DMS53 treated with DMSO at 0.1 percent for 48 hours (cell line): ENCODE measurements around the gene PPP1R14B.
A peak's percentile ranks its signal among the peaks of the same experiment; 100 is the strongest.

Experiments
- DNase-seq: peaks from one replicate; lab custom pipeline; 2025; ENCODE audit not compliant: unreplicated experiment; lab: John Stamatoyannopoulos, UW

PPP1R14B gene

DNA sequence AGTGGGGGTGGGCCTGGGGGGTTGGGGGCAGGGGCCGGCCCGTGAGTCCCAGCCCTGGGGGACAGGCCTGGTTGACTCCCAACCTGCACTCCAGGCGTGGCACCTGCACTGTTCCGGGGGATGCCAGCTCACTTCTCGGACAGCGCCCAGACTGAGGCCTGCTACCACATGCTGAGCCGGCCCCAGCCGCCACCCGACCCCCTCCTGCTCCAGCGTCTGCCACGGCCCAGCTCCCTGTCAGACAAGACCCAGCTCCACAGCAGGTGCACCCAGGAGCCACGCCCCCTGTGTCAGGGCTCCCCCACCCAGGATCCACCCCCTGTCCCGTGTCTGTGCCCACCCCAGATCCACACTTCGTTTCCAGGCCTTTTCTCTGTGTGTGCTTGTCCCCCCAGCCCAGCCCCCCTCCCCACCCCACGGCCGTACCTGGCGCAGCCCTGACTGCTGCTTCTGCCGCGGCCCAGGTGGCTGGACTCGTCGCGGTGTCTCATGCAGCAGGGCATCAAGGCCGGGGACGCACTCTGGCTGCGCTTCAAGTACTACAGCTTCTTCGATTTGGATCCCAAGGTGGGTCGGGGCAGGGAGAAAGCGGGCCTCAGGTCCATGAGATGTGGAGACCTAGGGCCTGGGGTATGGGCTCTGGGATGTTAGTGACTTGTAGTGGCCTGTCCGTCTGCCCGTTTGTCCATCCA is 35.4 kb downstream of the PPP1R14B start:
- no peak for DNase-seq

DNA sequence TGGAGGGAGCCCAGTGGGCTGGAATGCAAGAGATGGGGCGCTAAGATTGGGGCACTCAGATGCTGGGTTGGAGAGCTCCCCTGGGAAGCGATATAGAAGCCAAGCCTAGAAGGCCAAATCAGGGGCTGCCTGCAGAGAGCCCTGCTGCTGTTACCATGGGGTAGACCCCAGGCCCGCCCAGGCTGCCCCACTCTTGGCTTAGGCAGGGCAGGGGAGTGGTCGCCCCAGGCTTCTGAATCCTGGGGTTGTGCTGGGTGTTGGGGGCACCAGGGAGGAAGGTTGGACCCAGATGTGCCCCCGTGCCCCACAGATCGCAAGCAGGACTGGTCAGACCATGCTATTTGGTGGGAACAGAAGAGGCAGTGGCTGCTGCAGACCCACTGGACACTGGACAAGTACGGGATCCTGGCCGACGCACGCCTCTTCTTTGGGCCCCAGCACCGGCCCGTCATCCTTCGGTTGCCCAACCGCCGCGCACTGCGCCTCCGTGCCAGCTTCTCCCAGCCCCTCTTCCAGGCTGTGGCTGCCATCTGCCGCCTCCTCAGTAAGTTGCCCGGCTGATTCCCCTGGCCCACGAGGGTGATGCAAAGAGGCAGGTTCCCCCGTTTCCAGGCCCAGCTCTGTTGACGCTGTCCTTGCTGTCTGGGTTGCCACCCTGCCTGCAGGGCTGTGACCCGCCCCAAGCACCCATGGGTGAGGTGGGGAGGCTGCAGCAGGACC is 36.3 kb downstream of the PPP1R14B start:
- DNase-seq = no peak

DNA sequence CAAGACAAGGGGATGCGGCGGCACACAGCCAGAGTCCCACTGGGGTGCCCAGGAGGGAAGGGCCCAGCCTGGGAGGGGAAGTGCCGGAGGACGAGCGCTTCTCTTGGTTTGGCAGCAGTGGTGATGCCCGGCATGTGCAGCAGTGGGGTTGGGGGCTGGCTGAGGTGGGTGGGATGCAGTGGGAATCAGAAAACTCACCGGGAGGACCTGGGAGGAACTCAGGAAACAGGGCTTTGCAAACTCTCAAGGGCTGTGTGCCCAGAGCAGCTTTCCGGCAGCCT is 37.2 kb downstream of the PPP1R14B start:
- no peak for DNase-seq

GRCh38 chr11:64208796-64209562 is 37.8 kb downstream of the PPP1R14B start:
- no peak for DNase-seq

GRCh38 chr11:64208086-64208795 is 38.5 kb downstream of the PPP1R14B start:
- no peak for DNase-seq

- no peak for DNase-seq
Measured at GRCh38 chr11:64207256-64208085, 39.3 kb downstream of the PPP1R14B start.

DNA sequence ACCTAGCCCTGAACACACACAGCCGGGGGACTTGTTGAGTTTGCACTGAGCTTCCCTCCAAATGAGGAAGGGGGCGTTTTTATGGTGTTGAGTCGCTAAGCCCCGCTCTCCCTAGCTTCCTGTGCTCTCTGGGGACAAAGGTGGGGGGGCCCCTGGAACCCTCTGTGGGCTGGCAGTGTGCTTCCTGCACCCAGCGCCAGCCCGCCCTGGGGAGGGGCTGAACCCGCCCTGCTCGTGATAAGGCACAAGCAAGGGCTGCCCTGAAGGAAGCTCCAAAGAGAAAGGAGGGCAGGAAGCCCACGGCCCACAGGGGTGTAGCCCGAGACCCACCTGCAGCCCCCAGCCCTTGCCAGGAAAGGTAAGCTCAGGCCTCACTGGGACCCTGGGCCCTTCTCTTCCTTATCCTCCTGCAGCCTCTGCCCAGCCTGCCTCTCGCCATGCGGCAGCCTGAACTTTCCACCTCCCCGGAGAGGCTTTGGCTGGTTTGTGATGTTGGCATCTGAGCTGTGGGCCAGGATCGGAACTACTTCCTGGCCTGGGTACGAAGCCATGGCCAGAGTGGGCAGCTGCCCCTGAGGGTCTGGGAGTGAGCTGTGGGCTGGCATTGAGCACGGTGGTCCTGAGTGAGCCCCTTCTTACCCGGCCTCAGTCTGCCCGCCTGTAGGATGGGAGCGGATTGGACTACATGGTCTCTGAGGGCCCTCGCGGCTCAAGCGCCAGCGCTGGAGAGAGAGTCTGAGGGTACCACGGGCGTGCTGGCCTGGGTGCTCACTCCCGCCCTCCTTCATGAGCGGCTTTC is 40.1 kb downstream of the PPP1R14B start, which contains the start of gene FERMT3:
Gene FERMT3 (plus strand): TSS at position 265 of the 799 bp plus-strand sequence. CDS start 644 bp downstream, outside the sequence.
- no peak for DNase-seq

- DNase-seq = peak; percentile 66
Measured at GRCh38 chr11:64204464-64204989, 42.2 kb downstream of the PPP1R14B start.

DNA sequence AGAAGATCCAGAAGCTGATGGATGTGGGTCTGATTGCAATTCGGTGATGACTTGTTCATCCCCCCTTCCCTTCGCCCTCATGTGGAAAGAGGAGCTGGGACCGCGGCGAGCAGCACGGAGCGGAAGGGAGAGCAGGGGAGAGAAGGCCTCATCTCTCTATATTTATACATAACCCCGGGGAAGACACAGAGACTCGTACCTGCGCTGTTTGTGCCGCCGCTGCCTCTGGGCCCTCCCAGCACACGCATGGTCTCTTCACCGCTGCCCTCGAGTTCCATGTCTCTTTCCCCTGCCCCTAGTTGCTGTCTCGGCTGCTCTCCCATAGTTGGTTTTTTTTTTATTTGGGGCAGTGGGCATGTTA is 42.7 kb downstream of the PPP1R14B start:
- no peak for DNase-seq

- DNase-seq = no peak
Measured at GRCh38 chr11:64203421-64204079, 43.2 kb downstream of the PPP1R14B start.

GRCh38 chr11:64202992-64203391 is 43.8 kb downstream of the PPP1R14B start:
- DNase-seq = no peak

DNA sequence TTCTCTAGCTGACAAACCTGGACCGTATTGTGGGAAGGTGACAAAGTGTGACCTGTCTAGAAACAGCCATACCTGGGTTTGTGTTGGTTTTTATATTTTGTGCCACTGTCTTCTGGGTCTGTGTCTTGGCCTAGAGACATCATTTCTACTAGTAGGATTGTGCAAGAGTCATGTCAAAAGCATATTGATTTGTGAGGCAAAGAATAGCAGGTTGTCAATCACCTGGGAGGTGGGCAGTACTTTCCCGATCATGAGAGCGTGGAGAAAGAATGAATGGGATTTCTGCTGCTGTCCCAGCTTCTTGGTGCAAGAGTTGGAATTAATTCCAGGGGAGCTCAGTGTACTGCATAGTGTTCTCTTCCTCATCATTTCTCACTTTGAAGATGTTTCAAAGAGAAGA is 45.2 kb downstream of the PPP1R14B start:
- no peak for DNase-seq

DNA sequence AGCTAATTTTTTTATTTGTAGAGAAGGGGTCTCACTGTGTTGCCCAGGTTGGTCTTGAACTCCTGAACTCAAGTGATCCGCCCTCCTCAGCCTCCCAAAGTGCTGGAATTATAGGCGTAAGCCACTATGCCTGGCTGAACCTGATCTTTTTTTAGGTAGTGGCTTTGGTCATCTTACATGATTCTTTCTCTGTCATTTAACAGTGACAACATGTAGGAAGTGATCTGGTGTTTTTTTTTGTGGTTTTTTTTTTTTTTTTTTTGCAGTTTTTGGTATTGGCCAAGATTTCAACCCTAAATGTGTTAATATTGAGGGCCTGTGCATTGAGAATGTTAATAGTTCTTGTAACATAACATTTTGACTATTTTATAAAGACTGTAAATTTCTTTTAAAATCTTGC is 48.2 kb downstream of the PPP1R14B start:
- DNase-seq = no peak

DNA sequence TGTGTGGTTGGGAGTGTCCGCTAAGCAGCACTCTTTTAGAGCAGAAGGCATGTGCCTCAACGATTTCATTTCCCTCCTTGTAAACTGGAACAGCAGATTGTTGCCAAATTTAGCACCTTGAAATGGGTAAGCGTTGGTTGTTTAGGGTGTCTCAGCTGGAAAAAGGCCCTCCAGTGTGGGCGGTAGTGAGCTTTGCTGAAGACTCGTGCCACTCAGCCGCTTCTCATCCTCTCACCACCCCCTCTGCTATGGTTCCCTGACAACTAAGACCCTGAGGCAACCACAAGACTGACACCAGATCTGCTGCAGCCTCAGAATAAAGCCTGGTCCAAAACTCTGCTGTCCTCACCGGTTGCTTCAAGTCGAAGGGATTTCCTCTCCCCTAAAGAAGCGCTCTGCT is 50.1 kb downstream of the PPP1R14B start:
- no peak for DNase-seq
